KOPT-K1 (cell line): Measurements from ENCODE around the gene CFD.
"Not testable (repeated sequence)": the region's sequence is repeated elsewhere in the genome, so short reads cannot be mapped to it uniquely, and the experiment has no call there.

Source experiments
- H3K27ac ChIP-seq: fragments of 200-600 bp; sonication (generic); 2 replicates; pipeline ENCODE4 v1.5.1; 2016; ENCODE audit warnings: antibody characterized with exemption, mild to moderate bottlenecking, low read depth, low read length; ENCODE audit not compliant: poor library complexity, severe bottlenecking
- H3K36me3 ChIP-seq: fragments of 200-600 bp; sonication (generic); 2 replicates; pipeline ENCODE4 v1.5.1; 2017; ENCODE audit warnings: antibody characterized with exemption, mild to moderate bottlenecking, low read length, moderate library complexity; ENCODE audit not compliant: insufficient read depth
- H3K9me3 ChIP-seq: fragments of 200-600 bp; sonication (generic); 2 replicates; pipeline ENCODE4 v1.5.1; 2017; ENCODE audit warnings: antibody characterized with exemption, low read length, mild to moderate bottlenecking; ENCODE audit not compliant: insufficient read depth, poor library complexity, severe bottlenecking

Gene CFD

DNA sequence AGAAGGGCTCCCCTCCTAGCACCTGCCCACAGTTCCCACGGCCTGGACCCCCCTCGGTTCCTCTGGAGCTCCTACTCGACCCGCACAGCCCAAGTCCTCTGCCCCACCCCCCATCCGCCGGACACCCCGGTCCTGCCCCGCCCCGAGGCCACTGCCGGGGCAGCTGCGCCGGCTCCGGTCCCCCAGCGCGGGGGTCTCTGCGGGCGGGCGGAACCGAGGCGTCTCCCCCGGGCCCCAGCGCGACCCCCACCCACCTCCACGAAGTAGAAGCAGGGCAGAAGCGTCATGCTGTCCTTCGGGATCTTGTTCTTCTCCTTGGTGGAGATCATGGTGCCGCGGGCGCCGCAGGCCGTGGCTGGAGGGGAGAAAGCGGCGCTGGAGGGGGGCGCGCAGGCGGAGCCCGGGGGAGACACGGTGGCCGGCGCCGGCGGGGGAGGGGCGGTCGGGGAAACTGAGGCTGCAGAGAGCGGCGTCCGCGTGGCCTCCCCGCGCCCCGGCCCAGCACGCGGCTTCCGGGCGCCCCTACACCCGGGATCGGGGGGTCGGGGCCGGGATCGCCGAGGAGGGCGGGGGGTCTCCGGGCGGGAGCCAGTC, 38.1 kb upstream of the CFD start:
- Histone ChIP-seq H3K36me3 (peaks cover 4% of the 10 kb centered on the region; the same call in 1 of the 2 replicates), H3K27ac (no peak overlapping the region), H3K9me3 (no peaks in the 10 kb centered on the region)

DNA sequence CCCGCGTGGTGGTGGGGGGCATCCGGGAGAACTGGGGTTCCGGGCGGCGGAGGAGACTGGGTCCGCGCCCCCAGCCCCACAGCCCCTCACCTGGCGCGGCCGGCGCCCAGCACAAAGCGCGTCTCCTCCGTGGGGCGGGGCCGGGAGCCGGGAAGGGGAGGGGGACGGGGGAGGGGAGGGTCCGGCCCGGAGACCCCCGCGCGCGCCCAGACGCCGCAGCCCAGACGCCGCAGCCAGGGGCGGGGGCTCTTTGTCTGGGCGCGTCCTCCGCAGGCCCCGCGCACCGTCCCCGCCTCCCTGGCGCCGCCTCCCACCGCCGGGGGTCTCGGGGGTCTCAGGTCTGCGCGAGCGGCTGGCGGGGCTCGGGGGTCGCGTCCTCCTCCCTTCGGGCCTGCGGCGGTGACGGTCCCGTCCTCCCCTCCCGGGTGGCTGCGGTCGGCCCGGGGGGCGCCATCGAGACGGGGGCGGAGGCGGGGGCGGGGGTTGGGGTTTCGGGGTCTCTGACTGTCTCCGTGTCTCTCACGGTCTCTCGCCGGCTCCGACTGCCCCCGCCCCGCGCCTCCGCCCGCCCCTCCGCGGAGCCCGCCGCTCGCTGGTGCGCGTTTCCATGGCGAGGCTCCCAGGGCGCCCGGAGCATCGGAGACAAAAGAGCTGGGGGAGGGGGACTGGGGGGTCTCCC, 37.5 kb upstream of the CFD start, which contains the start of gene PLPPR3:
PLPPR3 (minus strand) TSS at position 131 of the 679 bp plus-strand sequence. CDS start 396 bp downstream, outside the sequence.
- H3K9me3 ChIP-seq = no peaks in the 10 kb centered on the region
- no peak within 1 kb of the TSS for H3K27ac ChIP-seq
- no peaks in the 10 kb centered on the region for H3K36me3 ChIP-seq

GRCh38 chr19:823565-824121, 35.8 kb upstream of the CFD start:
- H3K36me3 ChIP-seq = no peaks in the 10 kb centered on the region
- H3K27ac ChIP-seq = no peak overlapping the region
- H3K9me3 ChIP-seq = no peaks in the 10 kb centered on the region

- Histone ChIP-seq H3K27ac (no peak overlapping the region), H3K36me3 (no peaks in the 10 kb centered on the region), H3K9me3 (no peaks in the 10 kb centered on the region)
Measured at GRCh38 chr19:824885-825284, 34.6 kb upstream of the CFD start.

DNA sequence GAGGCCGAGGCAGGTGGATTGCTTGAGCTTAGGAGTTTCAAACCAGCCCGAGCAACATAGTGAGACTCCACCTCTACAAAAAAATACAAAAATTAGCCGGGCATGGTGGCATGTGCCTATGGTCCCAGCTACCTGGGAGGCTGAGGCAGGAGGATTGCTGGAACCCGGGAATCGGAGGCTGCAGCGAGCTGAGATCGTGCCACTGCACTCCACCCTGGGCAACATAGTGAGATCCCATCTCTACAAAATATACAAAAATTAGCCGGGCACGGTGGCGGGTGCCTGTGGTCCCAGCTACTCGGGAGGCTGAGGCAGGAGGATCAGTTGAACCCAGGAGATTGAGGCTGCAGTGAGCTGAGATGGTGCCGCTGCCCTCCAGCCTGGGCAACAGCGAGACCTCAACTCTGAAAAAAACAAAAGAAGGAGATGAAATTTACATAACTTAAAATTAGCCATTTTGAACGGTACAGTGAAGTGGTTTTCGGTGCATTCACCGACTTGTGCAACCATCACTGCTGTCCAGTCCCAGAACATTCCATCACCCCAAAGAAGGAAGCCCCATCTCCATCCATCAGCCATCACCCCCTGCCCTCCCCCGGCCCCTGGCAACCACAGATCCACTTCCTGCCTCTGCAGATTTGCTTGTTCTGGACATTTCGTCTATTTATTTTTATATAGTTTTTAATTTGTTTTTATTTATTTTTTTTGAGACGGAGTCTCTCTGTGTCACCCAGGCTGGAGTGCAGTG, 33.4 kb upstream of the CFD start:
- Histone ChIP-seq H3K9me3 (no peaks in the 10 kb centered on the region), H3K36me3 (no peaks in the 10 kb centered on the region), H3K27ac (no peak overlapping the region)

DNA sequence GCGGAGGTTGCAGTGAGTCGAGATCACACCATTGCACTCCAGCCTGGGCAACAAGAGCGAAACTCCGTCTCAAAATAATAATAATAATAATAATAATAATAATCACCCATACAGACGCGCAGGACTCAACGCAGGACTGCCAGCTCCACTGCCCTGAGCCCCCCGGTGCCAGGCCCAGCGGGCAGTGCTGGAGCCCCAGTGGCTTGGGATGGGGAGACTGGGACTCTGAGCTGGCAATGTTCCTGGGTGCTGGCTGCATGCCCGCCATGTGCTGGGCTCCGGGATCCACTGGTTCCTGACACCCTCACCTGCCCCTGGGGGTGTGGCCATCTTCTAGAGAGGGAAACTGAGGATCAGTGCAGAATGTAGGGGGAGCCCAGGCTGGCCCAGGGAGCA, 32.2 kb upstream of the CFD start:
- no peak overlapping the region for H3K27ac ChIP-seq
- H3K9me3 ChIP-seq = no peaks in the 10 kb centered on the region
- H3K36me3 ChIP-seq = no peaks in the 10 kb centered on the region

DNA sequence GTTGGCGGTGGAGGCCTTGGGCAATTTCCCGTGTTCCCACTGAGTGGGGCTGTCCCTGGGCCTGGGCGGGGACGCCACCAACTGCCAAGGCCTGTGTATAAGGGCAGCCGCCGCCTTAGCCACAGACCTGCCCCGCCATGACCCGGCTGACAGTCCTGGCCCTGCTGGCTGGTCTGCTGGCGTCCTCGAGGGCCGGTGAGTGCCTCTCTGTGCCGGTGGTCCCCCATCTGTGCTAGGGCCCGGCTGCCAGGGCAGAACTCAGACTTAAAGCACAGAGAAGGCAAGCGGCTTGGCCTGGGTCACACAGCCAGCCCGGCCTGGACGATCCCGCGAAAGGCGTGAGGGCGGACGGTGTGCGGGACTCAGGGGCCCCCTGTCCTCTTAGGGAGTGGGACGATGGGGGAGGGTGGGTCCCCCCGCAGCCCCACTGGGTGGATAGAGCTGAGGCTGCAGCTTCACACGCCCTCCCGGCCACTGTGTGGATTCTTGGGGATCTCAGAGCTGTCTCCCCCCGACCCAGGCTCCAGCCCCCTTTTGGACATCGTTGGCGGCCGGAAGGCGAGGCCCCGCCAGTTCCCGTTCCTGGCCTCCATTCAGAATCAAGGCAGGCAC, 31.6 kb upstream of the CFD start, which contains the start of gene AZU1:
AZU1 (plus strand) TSS at position 128 of the 612 bp plus-strand sequence; CDS start at position 138, 10 bp downstream.
- no peaks in the 10 kb centered on the region for H3K36me3 ChIP-seq
- H3K9me3 ChIP-seq = no peaks in the 10 kb centered on the region
- H3K27ac ChIP-seq = no peak within 1 kb of the TSS

- H3K27ac ChIP-seq = no peak overlapping the region
- no peaks in the 10 kb centered on the region for H3K9me3 ChIP-seq
- H3K36me3 ChIP-seq = no peaks in the 10 kb centered on the region
Measured at GRCh38 chr19:829129-829758, 30.2 kb upstream of the CFD start.

- H3K27ac ChIP-seq = no peak overlapping the region
- H3K36me3 ChIP-seq = no peaks in the 10 kb centered on the region
- H3K9me3 ChIP-seq = no peaks in the 10 kb centered on the region
Measured at GRCh38 chr19:831407-832369, 27.8 kb upstream of the CFD start.

DNA sequence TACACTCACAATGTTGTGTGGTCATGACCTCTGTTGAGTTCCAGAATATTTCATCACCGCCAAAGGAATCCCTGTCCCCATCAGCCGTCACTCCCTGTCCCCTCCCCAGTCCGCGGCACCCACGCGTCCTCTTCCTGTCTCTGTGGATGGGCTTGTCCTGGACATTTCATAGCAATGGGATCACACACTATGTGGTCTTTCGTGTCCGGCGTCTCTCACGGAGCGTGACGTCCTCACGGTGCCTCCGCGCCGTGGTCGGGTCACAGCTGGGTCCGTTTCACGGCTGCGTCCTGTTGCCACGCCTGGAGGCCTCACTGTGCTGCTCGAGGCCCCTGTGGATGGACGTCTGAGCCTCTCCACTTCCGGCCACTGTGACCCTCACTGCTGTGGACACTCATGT, 25.2 kb upstream of the CFD start:
- H3K36me3 ChIP-seq = no peaks in the 10 kb centered on the region
- no peak overlapping the region for H3K27ac ChIP-seq
- no peaks in the 10 kb centered on the region for H3K9me3 ChIP-seq

DNA sequence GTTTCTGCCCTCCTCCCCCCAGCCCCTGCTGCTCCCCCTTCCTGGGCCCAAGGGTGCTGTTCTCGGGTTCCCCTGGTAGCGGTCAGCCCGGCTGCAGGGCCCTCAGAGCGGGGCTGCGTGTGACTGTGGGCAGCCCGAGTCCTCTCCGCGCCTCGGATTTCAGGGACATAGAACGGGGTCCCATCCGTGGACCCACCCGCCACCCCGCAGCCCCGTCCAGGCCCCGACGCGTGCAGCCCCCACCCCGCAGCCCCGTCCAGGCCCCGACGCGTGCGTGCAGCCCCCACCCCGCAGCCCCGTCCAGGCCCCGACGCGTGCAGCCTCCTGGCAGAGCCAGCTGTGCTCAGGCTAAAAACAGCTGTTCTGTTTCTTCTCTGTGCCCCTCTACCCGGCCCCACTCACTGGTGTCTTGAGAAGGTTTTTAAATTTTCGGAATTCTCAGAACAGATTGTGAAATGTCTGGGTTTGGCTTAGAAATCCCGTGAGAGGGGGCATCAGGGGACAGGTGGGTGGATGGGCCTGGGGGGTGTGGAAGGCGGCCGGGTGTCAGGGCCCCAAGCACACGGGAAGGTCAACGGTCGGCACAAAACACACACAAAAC, 24.2 kb upstream of the CFD start:
- Histone ChIP-seq H3K27ac (peak overlapping the region; percentile 25), H3K9me3 (no peaks in the 10 kb centered on the region), H3K36me3 (no peaks in the 10 kb centered on the region)

DNA sequence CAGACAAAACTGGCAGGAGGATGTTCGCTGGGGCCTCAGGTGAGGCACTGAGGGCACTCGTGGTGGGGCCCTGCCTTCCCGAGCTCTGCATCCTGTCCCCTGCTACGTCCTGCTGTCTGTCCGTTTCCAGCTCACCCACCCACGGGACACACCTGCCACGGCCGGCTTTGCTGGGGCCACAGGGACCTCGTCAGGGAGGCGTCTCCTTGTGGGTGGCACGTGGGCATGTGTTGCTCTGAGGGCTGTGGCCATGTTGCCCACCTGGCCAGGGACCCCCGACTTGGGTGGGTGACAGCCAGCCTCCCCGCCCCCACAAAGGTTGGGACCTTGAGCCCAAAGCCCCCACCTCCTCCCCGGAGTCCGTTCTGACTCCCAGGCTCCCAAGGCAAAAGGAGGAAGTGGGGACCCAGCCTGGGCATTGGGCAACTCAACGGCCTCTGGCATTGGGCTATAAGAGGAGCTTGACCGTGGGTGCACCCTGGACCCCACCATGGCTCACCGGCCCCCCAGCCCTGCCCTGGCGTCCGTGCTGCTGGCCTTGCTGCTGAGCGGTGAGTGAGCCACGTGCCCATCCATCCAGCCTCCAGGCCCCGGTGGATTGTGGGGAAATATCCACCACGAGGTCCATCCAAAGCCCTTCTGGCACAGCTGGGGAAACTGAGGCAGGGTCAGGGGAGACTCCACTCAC, 18.8 kb upstream of the CFD start, which contains the start of gene PRTN3:
PRTN3 (plus strand) TSS at position 481 of the 688 bp plus-strand sequence; CDS start at position 491, 10 bp downstream.
- H3K9me3 ChIP-seq = no peaks in the 10 kb centered on the region
- H3K27ac ChIP-seq = no peak within 1 kb of the TSS
- H3K36me3 ChIP-seq = no peaks in the 10 kb centered on the region

GRCh38 chr19:842802-843179, 16.7 kb upstream of the CFD start:
- H3K9me3 ChIP-seq, H3K27ac ChIP-seq, H3K36me3 ChIP-seq: not testable (repeated sequence)
